NB4 (cell line): Measurements from ENCODE around the gene SYTL3.

Source experiments
- DNase-seq: peaks from one replicate; pipeline ENCODE4 v3.0.0; 2010; ENCODE audit warnings: low read depth
- H3K4me3 ChIP-seq: one replicate; pipeline ENCODE4 v1.5.1; 2011; ENCODE audit warnings: mild to moderate bottlenecking, low read depth, low read length, moderate library complexity
- CTCF ChIP-seq: IDR thresholded peaks from one replicate; pipeline ENCODE4 v1.5.1; 2012; ENCODE audit warnings: low read depth, low read length
- MYC ChIP-seq: IDR thresholded peaks from 2 replicates; pipeline ENCODE4 v1.6.1; 2011; ENCODE audit warnings: low read depth, low read length
- POLR2A ChIP-seq: IDR thresholded peaks from 2 replicates; pipeline ENCODE4 v1.6.1; 2011; ENCODE audit warnings: mild to moderate bottlenecking; ENCODE audit not compliant: insufficient read length; ENCODE audit errors: extremely low read depth
- TF ChIP-seq, protein P1 (sequence below): IDR thresholded peaks from 2 replicates; pipeline ENCODE4 v1.6.1; 2011; ENCODE audit warnings: low read depth, low read length

The SYTL3 gene

DNA sequence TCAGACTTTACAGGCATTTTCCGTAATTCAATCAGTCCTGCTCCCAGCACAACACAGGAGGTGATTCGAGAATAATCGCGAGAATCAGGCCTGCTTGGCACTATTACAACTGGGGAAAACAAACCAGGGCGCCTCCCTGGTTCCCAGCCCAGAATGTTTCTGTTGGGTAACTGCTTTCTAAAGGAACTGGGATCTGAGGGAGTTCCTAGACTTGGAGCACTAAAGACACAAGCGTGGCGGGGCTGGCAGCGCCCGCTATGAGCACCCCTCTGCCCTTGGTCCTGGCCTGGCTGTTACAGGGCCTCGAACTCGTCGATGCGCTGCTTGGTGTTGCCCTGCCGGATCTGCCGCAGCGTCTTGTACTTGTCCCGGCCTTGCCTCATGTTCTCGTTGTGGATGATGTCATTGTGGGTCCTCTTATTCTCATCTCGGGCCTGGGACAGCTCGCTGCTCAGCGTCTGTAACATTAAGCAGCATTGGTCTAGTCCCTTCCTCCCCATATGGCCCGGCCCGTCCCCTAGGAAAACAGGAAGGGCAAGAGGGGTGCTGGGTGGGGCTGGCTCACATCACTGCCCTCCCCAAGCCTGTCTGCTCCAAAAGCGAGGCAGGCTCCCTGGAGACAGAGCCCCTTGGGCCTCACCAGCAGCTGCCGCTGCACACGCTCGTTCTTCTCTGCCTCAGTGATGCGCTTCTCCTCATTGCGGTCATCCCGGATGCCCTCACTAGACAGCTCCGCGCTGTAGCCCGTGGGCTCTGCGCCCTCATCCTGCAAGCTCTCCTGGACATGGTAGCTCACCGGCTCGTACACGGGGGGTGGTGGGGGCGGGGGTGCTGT lies 117.0 kb downstream of the SYTL3 start:
- DNase-seq, result no peak
- TF ChIP-seq CTCF (no peak), MYC (no peak), POLR2A (no peak)
- TF ChIP-seq, protein P1, sequence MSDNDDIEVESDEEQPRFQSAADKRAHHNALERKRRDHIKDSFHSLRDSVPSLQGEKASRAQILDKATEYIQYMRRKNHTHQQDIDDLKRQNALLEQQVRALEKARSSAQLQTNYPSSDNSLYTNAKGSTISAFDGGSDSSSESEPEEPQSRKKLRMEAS, result no peak
- no peak overlapping the region for H3K4me3 ChIP-seq

GRCh38 chr6:158767709-158768108 lies 117.9 kb downstream of the SYTL3 start:
- no peak overlapping the region for H3K4me3 ChIP-seq
- no peak for TF ChIP-seq MYC
- TF ChIP-seq CTCF, result no peak
- TF ChIP-seq, protein P1, result no peak
- DNase-seq, result no peak

- TF ChIP-seq CTCF (no peak), POLR2A (no peak), MYC (no peak)
- TF ChIP-seq, protein P1, result no peak
- no peak for DNase-seq
- H3K4me3 ChIP-seq, result no peak overlapping the region
These were observed 118.6 kb downstream of the SYTL3 start for GRCh38 chr6:158768436-158768835.

GRCh38 chr6:158769234-158769770 lies 119.4 kb downstream of the SYTL3 start:
- no peak for TF ChIP-seq POLR2A
- TF ChIP-seq, protein P1, result no peak
- no peak for TF ChIP-seq CTCF
- no peak for TF ChIP-seq MYC
- no peak for DNase-seq
- H3K4me3 ChIP-seq, result no peak overlapping the region

GRCh38 chr6:158769771-158770432 lies 120.0 kb downstream of the SYTL3 start:
- DNase-seq, result no peak
- H3K4me3 ChIP-seq, result no peak overlapping the region
- TF ChIP-seq CTCF (no peak), POLR2A (no peak), MYC (no peak)
- TF ChIP-seq, protein P1, result no peak
